Measurements from ENCODE around the gene VPS36. TPM values are rescaled to one million over a fixed set of nuclear protein-coding genes. Genes with fewer than 3 reads are reported as not detected.

Gene VPS36
- total and polyA plus RNA-seq, 2 of the 13 experiments (the other 11 are each of a cell fraction or from before 2014, with no cell fraction given), result 17.2 to 22.4 TPM

GRCh38 chr13:52447354-52447753, 3.1 kb downstream of the VPS36 start:
- Histone ChIP-seq H3K27ac (ENCODE audit: extremely low read length, insufficient read depth, low read length) (no peak overlapping the region), H3K36me3 (replicated peaks in 1 of 2; ENCODE audit: control insufficient read depth in 1 of 2, insufficient read depth in 2 of 2, low read length in 2 of 2) (peaks cover 0 to 2% of the 10 kb centered on the region in 2 experiments; a peak in 2 of 5 replicates), H3K4me2 (ENCODE audit: low read depth, low read length) (no peak overlapping the region), H3K27me3 (ENCODE audit: control insufficient read depth in 1 of 2, insufficient read depth in 2 of 2, low read length in 2 of 2) (no peaks in the 10 kb centered on the region; a peak in 1 of 5 replicates), H3K9me3 (ENCODE audit: low read length) (no peaks in the 10 kb centered on the region), H3K4me1 (ENCODE audit: insufficient read depth, low read length) (peaks cover 27% of the 10 kb centered on the region), H3K9ac (ENCODE audit: insufficient read depth, low read depth, low read length) (no peak overlapping the region), H4K20me1 (ENCODE audit: insufficient read depth, low read length) (peaks cover 9% of the 10 kb centered on the region; the same call in 1 of the 2 replicates), H3K79me2 (ENCODE audit: insufficient read depth, low read length) (peaks cover 38% of the 10 kb centered on the region), H2AFZ (ENCODE audit: low read length) (no peak overlapping the region), H3K4me3 (replicated peaks in 1 of 3; ENCODE audit: insufficient read depth in 1 of 3, low read depth in 2 of 3, low read length in 3 of 3) (no peak overlapping the region)
- DNase-seq (ENCODE audit: low spot score) (no peak), FAIRE-seq (no peak), ATAC-seq (no peak)
- POLR2A ChIA-PET, result no interaction called here
- BruUV-seq (replicated peaks), result no TSS peak
- CTCF ChIA-PET (ENCODE audit: low intra/inter-chr PET ratio, low total read pairs), result no interaction called here
- intact Hi-C loops (cut with micrococcal nuclease; ENCODE audit: unreplicated experiment) (no loop called here), in situ Hi-C loops (cut with HindIII; ENCODE audit: extremely low pct_ligation_motif_present, low pct_unique_long_range_greater_than_20kb) (no loop called here)
- TF ChIP-seq FOXP1 (IDR thresholded peaks at IDR 0.05) (no peak), FOXP1 (CRISPR knock-in tag; IDR thresholded peaks at IDR 0.05) (no peak), ATM (IDR thresholded peaks at IDR 0.05; ENCODE audit: borderline replicate concordance) (no peak), FOXM1 (CRISPR knock-in tag; IDR thresholded peaks at IDR 0.05) (no peak)
- TF ChIP-seq, protein P1, sequence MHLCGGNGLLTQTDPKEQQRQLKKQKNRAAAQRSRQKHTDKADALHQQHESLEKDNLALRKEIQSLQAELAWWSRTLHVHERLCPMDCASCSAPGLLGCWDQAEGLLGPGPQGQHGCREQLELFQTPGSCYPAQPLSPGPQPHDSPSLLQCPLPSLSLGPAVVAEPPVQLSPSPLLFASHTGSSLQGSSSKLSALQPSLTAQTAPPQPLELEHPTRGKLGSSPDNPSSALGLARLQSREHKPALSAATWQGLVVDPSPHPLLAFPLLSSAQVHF (CRISPR knock-in tag; IDR thresholded peaks at IDR 0.05), result no peak
- 100% methylated on average over 2 of the region's 2 CpGs for whole genome bisulfite sequencing (ENCODE audit: low lambda C conversion rate)

GRCh38 chr13:52446265-52446664, 4.2 kb downstream of the VPS36 start:
- POLR2A ChIA-PET, result no interaction called here
- peaks cover 9% of the 10 kb centered on the region; the same call in 1 of the 2 replicates for H4K20me1 ChIP-seq (ENCODE audit: insufficient read depth, low read length)
- H3K9me3 ChIP-seq (ENCODE audit: low read length), result no peaks in the 10 kb centered on the region
- no peak overlapping the region for H2AFZ ChIP-seq (ENCODE audit: low read length)
- CTCF ChIA-PET (ENCODE audit: low intra/inter-chr PET ratio, low total read pairs), result no interaction called here
- H3K9ac ChIP-seq (ENCODE audit: insufficient read depth, low read depth, low read length), result no peak overlapping the region
- peaks cover 3% of the 10 kb centered on the region in 2 experiments; a peak in 4 of 5 replicates for H3K36me3 ChIP-seq (replicated peaks in 1 of 2; ENCODE audit: control insufficient read depth in 1 of 2, insufficient read depth in 2 of 2, low read length in 2 of 2)
- DNase-seq (ENCODE audit: low spot score) (no peak), ATAC-seq (no peak), FAIRE-seq (no peak)
- H3K79me2 ChIP-seq (ENCODE audit: insufficient read depth, low read length), result peaks cover 38% of the 10 kb centered on the region
- H3K27me3 ChIP-seq (ENCODE audit: control insufficient read depth in 1 of 2, insufficient read depth in 2 of 2, low read length in 2 of 2), result no peaks in the 10 kb centered on the region; a peak in 1 of 5 replicates
- intact Hi-C loops (cut with micrococcal nuclease; ENCODE audit: unreplicated experiment), result no loop called here
- no peak overlapping the region for H3K4me3 ChIP-seq (replicated peaks in 1 of 3; ENCODE audit: insufficient read depth in 1 of 3, low read depth in 2 of 3, low read length in 3 of 3)
- peaks cover 27% of the 10 kb centered on the region for H3K4me1 ChIP-seq (ENCODE audit: insufficient read depth, low read length)
- in situ Hi-C loops (cut with HindIII; ENCODE audit: extremely low pct_ligation_motif_present, low pct_unique_long_range_greater_than_20kb), result no loop called here
- no peak overlapping the region for H3K4me2 ChIP-seq (ENCODE audit: low read depth, low read length)
- no peak overlapping the region for H3K27ac ChIP-seq (ENCODE audit: extremely low read length, insufficient read depth, low read length)
- WGBS (ENCODE audit: low lambda C conversion rate), result 97% methylated on average over 1 of the region's 1 CpG
- no TSS peak for BruUV-seq (replicated peaks)
- TF ChIP-seq RFXANK (CRISPR knock-in tag; IDR thresholded peaks at IDR 0.05) (no peak), ZNF34 (CRISPR knock-in tag; IDR thresholded peaks at IDR 0.05; ENCODE audit: borderline replicate concordance) (no peak), FOXO1 (CRISPR knock-in tag; IDR thresholded peaks at IDR 0.05) (no peak), ZNF781 (CRISPR knock-in tag; IDR thresholded peaks at IDR 0.05; ENCODE audit: borderline replicate concordance, not compliant biosample characterization) (no peak), PHB2 (IDR thresholded peaks at IDR 0.05; ENCODE audit: partially characterized antibody) (no peak), ETV5 (CRISPR knock-in tag; IDR thresholded peaks at IDR 0.05; ENCODE audit: borderline replicate concordance) (no peak), ATRX (CRISPR knock-in tag; IDR thresholded peaks at IDR 0.05; ENCODE audit: borderline replicate concordance) (no peak), UBTF (CRISPR knock-in tag; IDR thresholded peaks at IDR 0.05) (no peak), ZNF562 (CRISPR knock-in tag; IDR thresholded peaks at IDR 0.05; ENCODE audit: borderline replicate concordance) (no peak)
- TF ChIP-seq, protein P2, sequence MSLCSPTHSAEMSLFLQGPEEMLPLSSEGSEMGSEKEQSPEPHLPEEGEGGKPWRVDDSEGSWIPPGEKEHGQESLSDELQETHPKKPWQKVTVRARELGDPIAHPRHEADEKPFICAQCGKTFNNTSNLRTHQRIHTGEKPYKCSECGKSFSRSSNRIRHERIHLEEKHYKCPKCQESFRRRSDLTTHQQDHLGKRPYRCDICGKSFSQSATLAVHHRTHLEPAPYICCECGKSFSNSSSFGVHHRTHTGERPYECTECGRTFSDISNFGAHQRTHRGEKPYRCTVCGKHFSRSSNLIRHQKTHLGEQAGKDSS (CRISPR knock-in tag; IDR thresholded peaks at IDR 0.05; ENCODE audit: borderline replicate concordance, low read depth), result no peak

Data from HepG2 (cell line).